SK-N-SH treated with all-trans-retinoic acid at 6 μM for 48 hours (cell line): ENCODE results near the gene C9orf43.

ENCODE experiments used
- ATAC-seq: fragments of 200-7000 bp; cut with Tn5 transposase; 3 replicates; pipeline ENCODE4 v1.9.1; 2020; ENCODE audit warnings: mild to moderate bottlenecking, moderate library complexity
- ARNTL ChIP-seq: fragments of 450-650 bp; formaldehyde crosslinking; IDR thresholded peaks from 2 replicates; pipeline ENCODE4 v1.5.0; 2020; ENCODE audit warnings: low read depth, mild to moderate bottlenecking, moderate library complexity, borderline replicate concordance
- ESRRG ChIP-seq: fragments of 250-450 bp; sonication (Bioruptor Pico); IDR thresholded peaks from 2 replicates; pipeline ENCODE4 v1.6.1; 2021; ENCODE audit warnings: mild to moderate bottlenecking
- ISL1 ChIP-seq: fragments of 250-450 bp; sonication (Bioruptor Pico); IDR thresholded peaks from 2 replicates; pipeline ENCODE4 v2.1.2; 2022; ENCODE audit warnings: mild to moderate bottlenecking, moderate library complexity
- PPARA ChIP-seq: fragments of 250-450 bp; sonication (Bioruptor Pico); IDR thresholded peaks from 2 replicates; pipeline ENCODE4 v1.5.0; 2020; ENCODE audit warnings: mild to moderate bottlenecking, borderline replicate concordance
- RARB ChIP-seq: fragments of 250-450 bp; sonication (Bioruptor Pico); IDR thresholded peaks from 2 replicates; pipeline ENCODE4 v1.8.0; 2021; ENCODE audit warnings: mild to moderate bottlenecking, moderate library complexity
- SNAI2 ChIP-seq: fragments of 250-450 bp; sonication (Bioruptor Pico); IDR thresholded peaks from 2 replicates; pipeline ENCODE4 v1.5.0; 2020; ENCODE audit warnings: mild to moderate bottlenecking, moderate library complexity
- TCF4 ChIP-seq: fragments of 250-450 bp; sonication (Bioruptor Pico); IDR thresholded peaks from 2 replicates; pipeline ENCODE4 v1.8.0; 2021; ENCODE audit warnings: mild to moderate bottlenecking, moderate library complexity, borderline replicate concordance
- TOX ChIP-seq: fragments of 250-450 bp; sonication (Bioruptor Pico); IDR thresholded peaks from 2 replicates; pipeline ENCODE4 v1.8.0; 2021; ENCODE audit warnings: mild to moderate bottlenecking, moderate library complexity, borderline replicate concordance
- ZC3H10 ChIP-seq: fragments of 250-450 bp; sonication (Bioruptor Pico); IDR thresholded peaks from 2 replicates; pipeline ENCODE4 v1.5.1; 2021; ENCODE audit warnings: mild to moderate bottlenecking, moderate library complexity
- ZFP3 ChIP-seq: fragments of 250-450 bp; sonication (Bioruptor Pico); IDR thresholded peaks from 2 replicates; pipeline ENCODE4 v1.5.0; 2020; ENCODE audit warnings: mild to moderate bottlenecking, moderate library complexity
- ZFP30 ChIP-seq: fragments of 450-650 bp; formaldehyde crosslinking; IDR thresholded peaks from 2 replicates; pipeline ENCODE4 v1.5.0; 2022; ENCODE audit warnings: mild to moderate bottlenecking, moderate library complexity
- ZNF565 ChIP-seq: fragments of 450-650 bp; formaldehyde crosslinking; conservative IDR thresholded peaks from 2 replicates; pipeline ENCODE4 v1.5.0; 2020; ENCODE audit warnings: low read depth, mild to moderate bottlenecking, moderate library complexity
- ZNF70 ChIP-seq: fragments of 450-650 bp; formaldehyde crosslinking; IDR thresholded peaks from 2 replicates; pipeline ENCODE4 v1.5.0; 2020; ENCODE audit warnings: mild to moderate bottlenecking, moderate library complexity
- ZNF8 ChIP-seq: fragments of 450-650 bp; formaldehyde crosslinking; IDR thresholded peaks from 2 replicates; pipeline ENCODE4 v1.5.0; 2020; ENCODE audit warnings: mild to moderate bottlenecking, moderate library complexity
- TF ChIP-seq, protein P1 (sequence below): fragments of 250-450 bp; sonication (Bioruptor Pico); IDR thresholded peaks from 2 replicates; pipeline ENCODE4 v1.5.1; 2021; ENCODE audit warnings: mild to moderate bottlenecking, moderate library complexity
- TF ChIP-seq, protein P2 (sequence below): fragments of 250-450 bp; sonication (Bioruptor Pico); IDR thresholded peaks from 2 replicates; pipeline ENCODE4 v1.8.0; 2021; ENCODE audit warnings: low read depth, mild to moderate bottlenecking, moderate library complexity, borderline replicate concordance
- TF ChIP-seq, protein P3 (sequence below): fragments of 250-450 bp; sonication (Bioruptor Pico); IDR thresholded peaks from 2 replicates; pipeline ENCODE4 v1.8.0; 2020; ENCODE audit warnings: mild to moderate bottlenecking, moderate library complexity, borderline replicate concordance
- TF ChIP-seq, protein P4 (sequence below): fragments of 250-450 bp; sonication (Bioruptor Pico); IDR thresholded peaks from 2 replicates; pipeline ENCODE4 v1.5.0; 2020; ENCODE audit warnings: mild to moderate bottlenecking, moderate library complexity
- TF ChIP-seq, protein P5 (sequence below): fragments of 250-450 bp; sonication (Bioruptor Pico); IDR thresholded peaks from 2 replicates; pipeline ENCODE4 v1.5.1; 2020; ENCODE audit warnings: low read depth, mild to moderate bottlenecking, moderate library complexity

Gene C9orf43

DNA sequence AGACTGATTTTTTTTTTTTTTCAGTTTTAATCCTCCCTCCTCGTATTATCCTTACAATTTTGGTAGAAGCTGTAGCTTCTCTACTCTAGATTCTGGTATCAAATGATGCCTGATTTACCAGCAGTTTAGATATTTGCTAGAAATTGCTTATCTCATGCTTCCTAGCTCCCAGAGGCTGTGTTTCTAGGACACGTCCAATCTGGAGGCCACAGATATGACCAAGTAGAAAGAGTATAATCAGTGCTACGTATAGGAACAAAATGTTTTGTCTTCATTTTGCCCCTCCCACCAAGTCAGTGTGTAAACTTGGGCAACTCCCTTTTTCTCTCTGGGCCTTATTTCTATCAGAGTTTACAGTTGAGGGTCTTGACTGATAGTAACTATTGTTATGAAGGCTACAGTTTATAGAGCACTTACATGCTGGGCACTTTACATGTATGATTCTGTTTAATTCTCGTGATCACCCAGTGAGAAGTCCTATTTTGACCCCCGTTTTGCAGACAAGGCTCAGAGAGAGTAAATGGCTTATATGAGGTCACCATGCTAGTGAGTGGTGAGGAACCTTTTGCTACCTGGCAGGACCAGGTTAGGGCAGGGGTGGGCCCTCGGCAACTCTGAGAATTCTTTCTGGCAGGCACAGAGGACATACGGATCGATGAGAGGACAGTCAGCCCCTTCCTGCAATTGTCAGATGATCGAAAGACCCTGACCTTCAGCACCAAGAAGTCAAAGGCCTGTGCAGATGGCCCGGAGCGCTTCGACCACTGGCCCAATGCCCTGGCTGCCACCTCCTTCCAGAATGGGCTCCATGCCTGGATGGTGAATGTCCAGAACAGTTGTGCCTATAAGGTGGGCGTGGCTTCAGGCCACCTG is 41.3 kb upstream of the C9orf43 start:
- TF ChIP-seq ZC3H10 (CRISPR knock-in tag), result no peak
- no peak for TF ChIP-seq ZFP3 (CRISPR knock-in tag)
- no peak for TF ChIP-seq ZNF8 (CRISPR knock-in tag)
- no peak for ATAC-seq

DNA sequence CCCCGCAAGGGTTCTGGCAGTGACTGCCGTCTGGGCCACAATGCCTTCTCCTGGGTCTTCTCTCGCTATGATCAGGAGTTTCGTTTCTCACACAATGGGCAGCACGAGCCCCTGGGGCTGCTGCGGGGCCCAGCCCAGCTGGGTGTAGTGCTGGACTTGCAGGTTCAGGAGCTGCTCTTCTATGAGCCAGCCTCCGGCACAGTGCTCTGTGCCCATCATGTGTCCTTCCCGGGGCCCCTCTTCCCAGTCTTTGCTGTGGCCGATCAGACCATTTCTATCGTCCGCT is 40.7 kb upstream of the C9orf43 start:
- TF ChIP-seq ISL1 (CRISPR knock-in tag) (no peak), SNAI2 (CRISPR knock-in tag) (no peak), ZNF565 (CRISPR knock-in tag) (no peak), ARNTL (CRISPR knock-in tag) (no peak), ZNF70 (CRISPR knock-in tag) (no peak), ZFP3 (CRISPR knock-in tag) (no peak), TCF4 (no peak), ZC3H10 (CRISPR knock-in tag) (no peak), RARB (no peak), ESRRG (no peak)
- TF ChIP-seq, protein P1, sequence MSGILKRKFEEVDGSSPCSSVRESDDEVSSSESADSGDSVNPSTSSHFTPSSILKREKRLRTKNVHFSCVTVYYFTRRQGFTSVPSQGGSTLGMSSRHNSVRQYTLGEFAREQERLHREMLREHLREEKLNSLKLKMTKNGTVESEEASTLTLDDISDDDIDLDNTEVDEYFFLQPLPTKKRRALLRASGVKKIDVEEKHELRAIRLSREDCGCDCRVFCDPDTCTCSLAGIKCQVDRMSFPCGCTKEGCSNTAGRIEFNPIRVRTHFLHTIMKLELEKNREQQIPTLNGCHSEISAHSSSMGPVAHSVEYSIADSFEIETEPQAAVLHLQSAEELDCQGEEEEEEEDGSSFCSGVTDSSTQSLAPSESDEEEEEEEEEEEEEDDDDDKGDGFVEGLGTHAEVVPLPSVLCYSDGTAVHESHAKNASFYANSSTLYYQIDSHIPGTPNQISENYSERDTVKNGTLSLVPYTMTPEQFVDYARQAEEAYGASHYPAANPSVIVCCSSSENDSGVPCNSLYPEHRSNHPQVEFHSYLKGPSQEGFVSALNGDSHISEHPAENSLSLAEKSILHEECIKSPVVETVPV, result no peak
- TF ChIP-seq, protein P2, sequence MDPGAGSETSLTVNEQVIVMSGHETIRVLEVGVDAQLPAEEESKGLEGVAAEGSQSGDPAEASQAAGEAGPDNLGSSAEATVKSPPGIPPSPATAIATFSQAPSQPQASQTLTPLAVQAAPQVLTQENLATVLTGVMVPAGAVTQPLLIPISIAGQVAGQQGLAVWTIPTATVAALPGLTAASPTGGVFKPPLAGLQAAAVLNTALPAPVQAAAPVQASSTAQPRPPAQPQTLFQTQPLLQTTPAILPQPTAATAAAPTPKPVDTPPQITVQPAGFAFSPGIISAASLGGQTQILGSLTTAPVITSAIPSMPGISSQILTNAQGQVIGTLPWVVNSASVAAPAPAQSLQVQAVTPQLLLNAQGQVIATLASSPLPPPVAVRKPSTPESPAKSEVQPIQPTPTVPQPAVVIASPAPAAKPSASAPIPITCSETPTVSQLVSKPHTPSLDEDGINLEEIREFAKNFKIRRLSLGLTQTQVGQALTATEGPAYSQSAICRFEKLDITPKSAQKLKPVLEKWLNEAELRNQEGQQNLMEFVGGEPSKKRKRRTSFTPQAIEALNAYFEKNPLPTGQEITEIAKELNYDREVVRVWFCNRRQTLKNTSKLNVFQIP (CRISPR knock-in tag), result no peak
- TF ChIP-seq, protein P3, sequence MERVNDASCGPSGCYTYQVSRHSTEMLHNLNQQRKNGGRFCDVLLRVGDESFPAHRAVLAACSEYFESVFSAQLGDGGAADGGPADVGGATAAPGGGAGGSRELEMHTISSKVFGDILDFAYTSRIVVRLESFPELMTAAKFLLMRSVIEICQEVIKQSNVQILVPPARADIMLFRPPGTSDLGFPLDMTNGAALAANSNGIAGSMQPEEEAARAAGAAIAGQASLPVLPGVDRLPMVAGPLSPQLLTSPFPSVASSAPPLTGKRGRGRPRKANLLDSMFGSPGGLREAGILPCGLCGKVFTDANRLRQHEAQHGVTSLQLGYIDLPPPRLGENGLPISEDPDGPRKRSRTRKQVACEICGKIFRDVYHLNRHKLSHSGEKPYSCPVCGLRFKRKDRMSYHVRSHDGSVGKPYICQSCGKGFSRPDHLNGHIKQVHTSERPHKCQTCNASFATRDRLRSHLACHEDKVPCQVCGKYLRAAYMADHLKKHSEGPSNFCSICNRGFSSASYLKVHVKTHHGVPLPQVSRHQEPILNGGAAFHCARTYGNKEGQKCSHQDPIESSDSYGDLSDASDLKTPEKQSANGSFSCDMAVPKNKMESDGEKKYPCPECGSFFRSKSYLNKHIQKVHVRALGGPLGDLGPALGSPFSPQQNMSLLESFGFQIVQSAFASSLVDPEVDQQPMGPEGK (CRISPR knock-in tag), result no peak
- TF ChIP-seq, protein P4, sequence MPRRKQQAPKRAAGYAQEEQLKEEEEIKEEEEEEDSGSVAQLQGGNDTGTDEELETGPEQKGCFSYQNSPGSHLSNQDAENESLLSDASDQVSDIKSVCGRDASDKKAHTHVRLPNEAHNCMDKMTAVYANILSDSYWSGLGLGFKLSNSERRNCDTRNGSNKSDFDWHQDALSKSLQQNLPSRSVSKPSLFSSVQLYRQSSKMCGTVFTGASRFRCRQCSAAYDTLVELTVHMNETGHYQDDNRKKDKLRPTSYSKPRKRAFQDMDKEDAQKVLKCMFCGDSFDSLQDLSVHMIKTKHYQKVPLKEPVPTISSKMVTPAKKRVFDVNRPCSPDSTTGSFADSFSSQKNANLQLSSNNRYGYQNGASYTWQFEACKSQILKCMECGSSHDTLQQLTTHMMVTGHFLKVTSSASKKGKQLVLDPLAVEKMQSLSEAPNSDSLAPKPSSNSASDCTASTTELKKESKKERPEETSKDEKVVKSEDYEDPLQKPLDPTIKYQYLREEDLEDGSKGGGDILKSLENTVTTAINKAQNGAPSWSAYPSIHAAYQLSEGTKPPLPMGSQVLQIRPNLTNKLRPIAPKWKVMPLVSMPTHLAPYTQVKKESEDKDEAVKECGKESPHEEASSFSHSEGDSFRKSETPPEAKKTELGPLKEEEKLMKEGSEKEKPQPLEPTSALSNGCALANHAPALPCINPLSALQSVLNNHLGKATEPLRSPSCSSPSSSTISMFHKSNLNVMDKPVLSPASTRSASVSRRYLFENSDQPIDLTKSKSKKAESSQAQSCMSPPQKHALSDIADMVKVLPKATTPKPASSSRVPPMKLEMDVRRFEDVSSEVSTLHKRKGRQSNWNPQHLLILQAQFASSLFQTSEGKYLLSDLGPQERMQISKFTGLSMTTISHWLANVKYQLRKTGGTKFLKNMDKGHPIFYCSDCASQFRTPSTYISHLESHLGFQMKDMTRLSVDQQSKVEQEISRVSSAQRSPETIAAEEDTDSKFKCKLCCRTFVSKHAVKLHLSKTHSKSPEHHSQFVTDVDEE (CRISPR knock-in tag), result no peak
- TF ChIP-seq, protein P5, sequence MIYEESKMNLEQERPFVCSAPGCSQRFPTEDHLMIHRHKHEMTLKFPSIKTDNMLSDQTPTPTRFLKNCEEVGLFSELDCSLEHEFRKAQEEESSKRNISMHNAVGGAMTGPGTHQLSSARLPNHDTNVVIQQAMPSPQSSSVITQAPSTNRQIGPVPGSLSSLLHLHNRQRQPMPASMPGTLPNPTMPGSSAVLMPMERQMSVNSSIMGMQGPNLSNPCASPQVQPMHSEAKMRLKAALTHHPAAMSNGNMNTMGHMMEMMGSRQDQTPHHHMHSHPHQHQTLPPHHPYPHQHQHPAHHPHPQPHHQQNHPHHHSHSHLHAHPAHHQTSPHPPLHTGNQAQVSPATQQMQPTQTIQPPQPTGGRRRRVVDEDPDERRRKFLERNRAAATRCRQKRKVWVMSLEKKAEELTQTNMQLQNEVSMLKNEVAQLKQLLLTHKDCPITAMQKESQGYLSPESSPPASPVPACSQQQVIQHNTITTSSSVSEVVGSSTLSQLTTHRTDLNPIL (CRISPR knock-in tag), result no peak
- no peak for ATAC-seq

DNA sequence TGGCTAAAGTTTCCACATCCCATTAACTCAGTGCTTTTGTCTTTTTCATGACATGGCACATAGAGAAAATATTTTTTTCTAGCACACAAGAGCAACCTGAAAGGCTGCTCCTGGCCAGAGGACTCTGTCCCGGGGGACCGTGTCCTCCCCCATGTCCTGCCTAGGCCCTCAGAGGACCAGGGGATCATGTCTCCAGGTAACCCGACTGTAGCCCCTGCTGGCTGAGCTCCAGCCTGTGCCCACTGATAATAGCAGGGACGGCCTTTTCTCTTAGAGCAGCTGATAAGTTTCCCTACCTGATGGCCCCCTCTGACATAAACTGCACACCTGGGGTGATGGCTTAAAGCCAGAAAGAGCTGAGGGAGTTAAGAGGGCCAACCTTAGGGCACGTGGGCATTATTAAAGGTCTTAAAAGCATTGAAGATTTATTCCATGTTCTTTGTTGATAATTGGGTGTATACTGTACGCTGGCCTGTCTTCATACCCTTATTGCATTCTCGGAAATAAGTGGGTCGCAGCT is 39.7 kb upstream of the C9orf43 start:
- no peak for TF ChIP-seq ESRRG
- TF ChIP-seq ZFP3 (CRISPR knock-in tag), result no peak
- TF ChIP-seq ZNF70 (CRISPR knock-in tag), result no peak
- TF ChIP-seq ZC3H10 (CRISPR knock-in tag), result no peak
- TF ChIP-seq ZNF565 (CRISPR knock-in tag), result no peak
- TF ChIP-seq, protein P5 (CRISPR knock-in tag), result no peak
- no peak for TF ChIP-seq PPARA (CRISPR knock-in tag)
- TF ChIP-seq ZFP30 (CRISPR knock-in tag), result no peak
- no peak for TF ChIP-seq RARB
- no peak for TF ChIP-seq ISL1 (CRISPR knock-in tag)
- TF ChIP-seq, protein P1, result no peak
- TF ChIP-seq, protein P4 (CRISPR knock-in tag), result no peak
- no peak for TF ChIP-seq ARNTL (CRISPR knock-in tag)
- TF ChIP-seq TOX (CRISPR knock-in tag), result no peak
- TF ChIP-seq, all 23 proteins: peak for 0
- no peak for ATAC-seq
